C4-2B (cell line): ENCODE results near the gene COL6A1.

Experiments
- CTCF ChIP-seq: fragments of 450-650 bp; conservative IDR thresholded peaks from 2 replicates; pipeline ENCODE4 v1.5.1; 2017; ENCODE audit warnings: mild to moderate bottlenecking
- ZFX ChIP-seq: fragments of 450-650 bp; IDR thresholded peaks from 2 replicates; pipeline ENCODE4 v1.6.1; 2017

DNA sequence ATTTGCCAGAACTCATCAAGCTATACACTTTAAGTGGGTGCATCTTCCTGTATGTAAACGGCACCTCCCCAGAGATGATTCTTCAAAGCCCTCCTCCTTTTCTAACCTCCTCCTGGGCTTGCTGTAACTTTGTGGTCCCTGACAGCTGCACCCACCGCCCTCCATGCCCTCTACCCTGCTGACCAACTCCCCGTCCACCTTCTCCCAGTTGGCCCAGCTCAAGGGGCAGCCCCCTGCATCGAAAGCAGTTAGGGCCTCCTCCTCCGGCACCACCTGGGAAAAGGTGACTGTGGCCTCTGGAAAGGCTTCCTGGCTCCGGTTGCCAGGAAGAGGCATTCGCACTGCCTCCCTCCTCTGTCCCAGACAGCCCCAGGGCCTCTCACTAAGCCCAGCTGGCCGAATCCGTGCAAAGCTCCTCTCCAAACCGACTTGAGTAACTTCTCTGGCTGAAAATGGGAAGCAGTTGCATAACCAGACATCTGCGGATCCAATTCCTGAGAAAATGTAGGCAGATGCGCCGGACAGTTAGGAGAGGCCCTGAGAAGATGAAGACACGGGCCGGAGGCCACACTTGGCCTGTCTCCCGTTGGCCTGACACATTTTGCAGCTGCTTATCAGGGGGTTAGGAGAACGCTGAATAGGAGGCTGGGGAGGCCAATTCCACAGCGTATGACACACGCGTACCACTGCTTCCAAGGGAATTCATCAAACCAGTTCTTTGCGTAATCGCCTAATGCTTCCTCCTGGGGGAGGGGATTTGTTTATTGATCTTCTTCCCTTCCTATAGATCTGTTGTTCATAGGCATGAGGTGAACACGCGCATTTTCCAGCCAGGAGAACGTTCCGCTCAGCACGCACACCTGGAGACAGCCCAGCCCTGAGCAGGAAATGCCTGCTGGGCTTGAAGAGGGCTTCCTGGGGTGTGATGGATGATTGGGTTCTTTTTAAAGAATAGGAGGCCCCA is 67.6 kb downstream of the COL6A1 start:
- no peak for TF ChIP-seq CTCF
- TF ChIP-seq ZFX, result no peak
